HepG2 (cell line): ENCODE measurements around the gene RREB1. TPM values are rescaled to one million over a fixed set of nuclear protein-coding genes. Genes with fewer than 3 reads are reported as not detected.

Experiments used
- KMT2B ChIP-seq: IDR thresholded peaks from 2 replicates; pipeline ENCODE4 v1.6.1; 2016; ENCODE audit warnings: missing genetic modification reagents, missing compliant biosample characterization
- MAZ ChIP-seq, 2 experiments: sonication (generic) in 1 of 2; formaldehyde crosslinking in 1 of 2; IDR thresholded peaks; 2 replicates each; pipeline versions ENCODE4 v1.5.0 to v1.6.1; 2012 to 2020; ENCODE audit warnings: low read depth in 2 of 2, mild to moderate bottlenecking in 2 of 2, borderline replicate concordance in 1 of 2, improper control_type of control experiment in 1 of 2, low read length in 1 of 2, missing genetic modification reagents in 1 of 2, moderate library complexity in 1 of 2
- NFKB2 ChIP-seq: sonication (generic); formaldehyde crosslinking; IDR thresholded peaks from 2 replicates; pipeline ENCODE4 v1.4.0; 2020; ENCODE audit warnings: missing genetic modification reagents, borderline replicate concordance
- PHF8 ChIP-seq: sonication (generic); formaldehyde crosslinking; IDR thresholded peaks from 2 replicates; pipeline ENCODE4 v1.5.0; 2020; ENCODE audit warnings: missing genetic modification reagents
- REXO4 ChIP-seq: sonication (generic); formaldehyde crosslinking; IDR thresholded peaks from 2 replicates; pipeline ENCODE4 v1.8.0; 2022; ENCODE audit warnings: missing genetic modification reagents, mild to moderate bottlenecking, borderline replicate concordance
- RFX3 ChIP-seq: IDR thresholded peaks from 2 replicates; pipeline ENCODE4 v1.6.1; 2016; ENCODE audit warnings: missing biosample characterization, missing genetic modification reagents
- RFX5 ChIP-seq: IDR thresholded peaks from 2 replicates; pipeline ENCODE4 v1.6.1; 2011; ENCODE audit warnings: low read depth, low read length, improper control_type of control experiment
- SAP130 ChIP-seq: IDR thresholded peaks from 2 replicates; pipeline ENCODE4 v1.6.1; 2016; ENCODE audit warnings: low read depth
- SOX5 ChIP-seq: IDR thresholded peaks from 2 replicates; pipeline ENCODE4 v1.6.1; 2016; ENCODE audit warnings: borderline replicate concordance
- SRY ChIP-seq: sonication (generic); formaldehyde crosslinking; IDR thresholded peaks from 2 replicates; pipeline ENCODE4 v1.8.0; 2022; ENCODE audit warnings: mild to moderate bottlenecking, missing genetic modification reagents
- THAP9 ChIP-seq: sonication (generic); formaldehyde crosslinking; IDR thresholded peaks from 2 replicates; pipeline ENCODE4; 2020; ENCODE audit warnings: missing genetic modification reagents, mild to moderate bottlenecking, borderline replicate concordance
- ZBTB14 ChIP-seq: sonication (generic); formaldehyde crosslinking; IDR thresholded peaks from 2 replicates; pipeline ENCODE4 v1.4.0; 2020; ENCODE audit warnings: missing genetic modification reagents
- ZNF224 ChIP-seq: sonication (generic); formaldehyde crosslinking; IDR thresholded peaks from 2 replicates; pipeline ENCODE4 v1.5.0; 2020; ENCODE audit warnings: mild to moderate bottlenecking, missing genetic modification reagents
- ZNF276 ChIP-seq: sonication (generic); formaldehyde crosslinking; IDR thresholded peaks from 2 replicates; pipeline ENCODE4 v1.4.0; 2020; ENCODE audit warnings: mild to moderate bottlenecking, low read depth, missing genetic modification reagents
- ZNF280B ChIP-seq: sonication (generic); formaldehyde crosslinking; IDR thresholded peaks from 2 replicates; pipeline ENCODE4 v1.5.0; 2020; ENCODE audit warnings: missing genetic modification reagents, mild to moderate bottlenecking, borderline replicate concordance
- ZNF350 ChIP-seq: sonication (generic); formaldehyde crosslinking; IDR thresholded peaks from 2 replicates; pipeline ENCODE4 v1.4.0; 2020; ENCODE audit warnings: mild to moderate bottlenecking, low read depth, missing genetic modification reagents, borderline replicate concordance
- ZNF598 ChIP-seq: sonication (generic); formaldehyde crosslinking; IDR thresholded peaks from 2 replicates; pipeline ENCODE4 v1.5.1; 2020; ENCODE audit warnings: mild to moderate bottlenecking, missing genetic modification reagents, borderline replicate concordance
- ZNF800 ChIP-seq: sonication (generic); formaldehyde crosslinking; IDR thresholded peaks from 2 replicates; pipeline ENCODE4 v1.4.0; 2020; ENCODE audit warnings: missing genetic modification reagents
- polyA plus RNA-seq, 8 experiments: library from polyadenylated mRNA; depleted of rRNA in 3 of 8; stranded (reverse) in 7 of 8; unstranded in 1 of 8; fragments of >200 nt; fragmentation: Illumina TruSeq in 4 of 8; extraction: Trizol in 4 of 8; gene quantifications; 2 replicates each; pipeline versions ENCODE4 v1.2.1 to v1.2.3, GENCODE V29; 2011 to 2016; ENCODE audit warnings: low read depth in 4 of 8, missing spikeins in 1 of 8, mixed read lengths in 1 of 8; ENCODE audit not compliant: insufficient read depth in 1 of 8
- total RNA-seq, 5 experiments: library from RNA; depleted of rRNA; stranded (reverse); fragments of >200 nt; fragmentation: Illumina TruSeq; extraction: Trizol; gene quantifications; 2 replicates each; pipeline ENCODE4 v1.2.3, GENCODE V29; 2016; ENCODE audit warnings: low read depth in 1 of 5

The RREB1 gene
- total and polyA plus RNA-seq, 2 of the 13 experiments (the other 11 are each of a cell fraction or from before 2014, with no cell fraction given), result 6.1 to 23.2 TPM

GRCh38 chr6:7261032-7261841 is 153.5 kb downstream of the RREB1 start (continued):
- TF ChIP-seq THAP9 (CRISPR knock-in tag) (peak; percentile 76; the same call in 1 of the 2 replicates), SRY (CRISPR knock-in tag) (peak; percentile 95), RFX5 (0 out of 2 replicates have a peak, but pooled peaks have one; percentile 3), REXO4 (CRISPR knock-in tag) (no peak), RFX3 (CRISPR knock-in tag) (no peak; the same call in 1 of the 2 replicates), NFKB2 (peak; percentile 85; the same call in 1 of the 2 replicates), ZBTB14 (CRISPR knock-in tag) (no peak), ZNF598 (CRISPR knock-in tag) (peak; percentile 66; the same call in 1 of the 2 replicates), ZNF224 (0 out of 2 replicates have a peak, but pooled peaks have one; percentile 90), ZNF280B (CRISPR knock-in tag) (peak; percentile 45; the same call in 1 of the 2 replicates), PHF8 (CRISPR knock-in tag) (peak; percentile 85), ZNF800 (peak; percentile 93), MAZ (IDR thresholded peaks at IDR 0.05; ENCODE audit: borderline replicate concordance, low read depth, low read length) (0 out of 2 replicates have a peak, but pooled peaks have one; percentile 16), MAZ (CRISPR knock-in tag; IDR thresholded peaks at IDR 0.05; ENCODE audit: low read depth) (no peak; the same call in 1 of the 2 replicates), ZNF350 (CRISPR knock-in tag) (peak; percentile 60; the same call in 1 of the 2 replicates), SAP130 (CRISPR knock-in tag) (peak; percentile 92), SOX5 (CRISPR knock-in tag) (peak; percentile 82), ZNF276 (CRISPR knock-in tag) (0 out of 2 replicates have a peak, but pooled peaks have one; percentile 62), KMT2B (CRISPR knock-in tag) (peak; percentile 43; the same call in 1 of the 2 replicates)
